ENCODE data around the gene MSN.
"Not testable (repeated sequence)": the region's sequence is repeated elsewhere in the genome, so short reads cannot be mapped to it uniquely, and the experiment has no call there.

The MSN gene

DNA sequence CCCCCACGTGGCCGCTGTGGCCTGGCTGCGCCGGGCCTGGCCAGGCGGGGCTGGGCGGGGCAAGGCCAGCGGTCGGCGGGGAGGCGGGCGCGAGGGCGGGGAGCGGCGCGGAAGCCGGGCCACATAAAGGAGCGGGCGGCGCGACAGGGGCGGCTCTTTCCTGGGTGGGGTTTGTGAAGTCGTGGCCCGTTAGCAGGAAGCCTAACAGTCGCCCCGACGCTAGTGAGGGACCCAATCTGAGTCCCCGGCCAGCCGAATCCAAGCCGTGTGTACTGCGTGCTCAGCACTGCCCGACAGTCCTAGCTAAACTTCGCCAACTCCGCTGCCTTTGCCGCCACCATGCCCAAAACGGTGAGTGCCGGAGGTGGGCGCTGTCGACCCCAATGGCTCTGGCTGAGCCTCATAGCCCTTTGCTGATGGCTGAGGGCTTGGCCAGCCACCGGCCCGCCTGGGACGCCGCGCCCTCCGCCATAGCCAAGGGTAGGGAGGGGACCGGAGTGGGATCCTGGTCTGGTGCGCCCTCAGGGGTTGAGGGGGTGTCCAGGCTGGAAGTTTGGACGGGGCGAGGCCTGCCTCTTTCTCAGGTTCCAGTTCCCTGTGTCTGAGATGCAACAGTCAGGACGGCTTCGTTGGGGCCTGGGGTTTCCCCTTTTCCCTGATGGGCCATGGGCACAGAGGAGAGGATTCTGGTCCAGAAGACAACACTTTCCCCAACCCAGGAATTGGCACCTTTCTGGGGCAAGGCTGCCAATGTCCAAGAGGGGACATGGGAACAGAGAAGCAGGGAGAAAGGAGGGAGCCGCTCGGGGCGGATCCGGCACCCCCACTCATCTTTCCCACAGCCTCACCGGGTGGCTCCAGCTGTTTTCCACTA, at the start of gene MSN:
TSS of gene MSN (plus strand) at position 152 of the 874 bp plus-strand sequence. CDS start at position 340, 188 bp downstream.
- DNase-seq = peak; percentile 75

GRCh38 chrX:65620096-65620705, 47.3 kb upstream of the MSN start:
- DNase-seq = not testable (repeated sequence)

GRCh38 chrX:65630771-65631170, 36.7 kb upstream of the MSN start:
- no peak for DNase-seq

GRCh38 chrX:65633826-65634225, 33.6 kb upstream of the MSN start:
- DNase-seq = no peak

- DNase-seq = no peak
These were observed 32.7 kb upstream of the MSN start for GRCh38 chrX:65634732-65635131.

DNA sequence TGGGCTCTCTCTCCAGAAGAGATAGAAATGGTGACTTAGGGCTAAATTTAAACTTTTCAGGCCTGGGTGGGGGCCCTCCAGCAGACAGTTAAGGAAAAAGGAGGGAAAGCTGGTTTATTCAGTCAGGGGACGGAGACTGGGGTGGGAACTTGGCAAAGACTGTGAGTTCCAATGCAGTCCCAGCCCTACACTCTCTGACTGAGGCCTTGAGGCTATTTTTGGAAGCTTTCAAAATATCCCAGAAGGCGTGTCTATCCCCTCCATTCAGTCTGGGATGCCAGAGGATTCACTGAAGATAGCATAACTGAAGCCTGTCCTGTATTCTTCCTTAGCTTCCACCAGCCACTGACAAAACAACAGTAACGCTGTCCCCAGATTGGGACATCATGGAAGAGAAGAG, 32.1 kb upstream of the MSN start:
- DNase-seq = no peak

GRCh38 chrX:65635822-65636221, 31.6 kb upstream of the MSN start:
- no peak for DNase-seq

DNA sequence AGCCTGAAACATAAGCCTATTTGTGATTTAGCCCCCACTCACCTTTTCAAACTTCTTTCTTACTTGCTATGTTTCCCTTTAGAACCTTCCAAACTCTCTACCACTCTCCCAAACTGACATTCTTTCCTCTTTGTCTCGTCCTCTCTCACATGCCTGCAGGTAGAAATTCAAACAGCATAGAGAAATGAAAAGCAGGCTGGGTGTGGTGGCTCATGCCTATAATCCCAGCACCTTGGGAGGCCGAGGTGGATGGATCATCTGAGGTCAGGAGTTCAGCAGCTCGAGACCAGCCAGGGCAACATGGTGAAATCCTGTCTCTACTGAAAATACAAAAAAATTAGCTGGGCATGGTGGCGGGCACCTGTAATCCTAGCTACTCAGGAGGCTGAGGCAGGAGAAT, 31.2 kb upstream of the MSN start:
- DNase-seq = not testable (repeated sequence)

GRCh38 chrX:65637335-65637734, 30.1 kb upstream of the MSN start:
- DNase-seq = no peak

DNA sequence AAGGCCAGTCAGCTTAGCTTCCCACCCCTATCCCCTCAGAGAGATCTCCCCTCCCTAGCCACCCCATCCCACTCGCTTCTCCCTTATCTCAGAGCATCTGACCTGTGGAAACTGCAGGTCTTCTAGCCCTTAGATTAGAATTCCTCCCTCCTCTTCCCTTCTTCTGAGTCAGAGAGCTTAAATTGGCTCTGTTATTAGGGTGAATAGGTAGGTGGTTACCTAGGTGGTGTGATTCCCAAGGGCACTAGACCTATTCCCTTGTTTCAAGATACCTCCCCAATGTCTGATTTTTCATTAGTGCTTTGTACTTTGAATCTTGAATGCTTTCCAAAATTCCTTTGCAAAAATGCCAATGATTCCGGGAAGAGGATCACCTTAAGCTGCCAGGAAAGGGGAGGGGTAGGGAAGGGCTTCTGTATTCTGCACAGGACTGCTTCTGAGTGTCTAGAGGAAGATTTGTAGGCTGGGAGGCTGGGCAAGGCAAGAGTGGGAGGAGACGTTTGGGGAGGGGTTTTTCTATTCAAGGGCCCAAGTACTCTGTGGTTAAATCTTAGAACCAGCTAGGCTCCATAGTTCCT, 24.5 kb upstream of the MSN start:
- no peak for DNase-seq

DNA sequence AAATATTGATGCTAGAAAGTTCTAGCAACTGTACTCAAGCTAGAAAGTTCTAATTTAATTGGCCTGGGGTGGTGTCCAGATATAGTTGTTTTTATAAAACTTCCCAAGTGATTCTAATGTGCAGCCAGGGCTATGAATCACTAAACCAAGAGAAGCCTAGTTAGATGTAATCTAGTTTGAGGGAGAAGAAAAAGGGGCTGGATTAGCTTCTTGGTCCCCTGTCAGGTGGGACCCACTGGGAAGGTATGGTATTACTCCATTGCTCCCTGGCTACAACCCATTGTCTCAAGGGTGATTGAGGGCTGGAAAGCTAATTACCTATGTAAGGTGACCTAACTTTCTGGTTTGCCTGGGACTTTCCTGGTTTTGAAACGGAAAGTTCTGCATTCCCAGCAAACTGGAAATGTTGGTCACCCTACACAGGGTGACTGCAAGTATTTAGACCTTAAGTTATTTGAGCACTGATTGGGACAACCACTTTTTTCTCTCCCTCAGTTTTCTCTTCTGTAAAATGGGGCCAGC, 23.9 kb upstream of the MSN start:
- no peak for DNase-seq

GRCh38 chrX:65644621-65645289, 22.7 kb upstream of the MSN start:
- no peak for DNase-seq

- no peak for DNase-seq
These were observed 19.7 kb upstream of the MSN start for GRCh38 chrX:65647801-65648200.

- no peak for DNase-seq
These were observed 15.4 kb upstream of the MSN start for GRCh38 chrX:65652098-65652497.

DNA sequence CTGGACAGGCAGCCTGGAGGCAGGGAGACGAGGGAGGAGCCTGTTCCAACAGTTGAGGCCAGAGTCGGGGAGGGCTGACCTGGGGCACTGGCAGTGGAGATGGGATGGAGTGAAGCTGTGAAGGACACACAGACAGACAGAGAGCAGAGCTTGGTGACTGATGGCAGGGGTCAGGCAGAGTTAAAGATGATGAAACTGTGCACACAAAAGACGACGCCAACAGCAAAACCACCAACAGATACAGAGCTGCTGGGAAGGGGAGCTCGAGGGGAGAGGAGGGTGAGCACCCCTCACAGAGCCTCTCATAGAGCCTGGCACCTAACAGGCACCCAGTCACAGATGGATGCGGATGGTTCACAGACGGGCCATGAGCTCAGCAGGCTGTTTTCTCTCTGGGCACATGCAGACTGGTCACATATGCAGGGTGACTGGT, 10.4 kb upstream of the MSN start:
- DNase-seq = not testable (repeated sequence)

- no peak for DNase-seq
These were observed 9.8 kb upstream of the MSN start for GRCh38 chrX:65657659-65658058.

- DNase-seq = no peak
These were observed 9.2 kb upstream of the MSN start for GRCh38 chrX:65658229-65658628.

DNA sequence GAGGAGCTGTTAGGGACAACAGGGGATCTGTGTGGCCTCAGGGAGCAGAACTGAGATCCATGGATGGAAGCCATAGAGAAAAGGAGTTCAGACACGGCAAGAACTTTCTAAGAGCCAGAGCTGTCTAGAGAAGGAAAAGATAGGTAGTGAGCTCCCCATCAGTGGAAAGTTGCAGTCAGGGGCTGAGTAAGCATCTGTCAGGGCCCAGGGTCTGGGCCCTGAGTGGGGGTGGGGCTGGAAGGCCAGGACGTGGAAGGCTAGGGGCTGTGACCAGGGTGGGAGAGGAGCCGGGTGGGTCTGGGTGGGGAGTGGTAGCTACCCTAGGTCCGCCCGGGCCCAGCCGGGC, 324 bp upstream of the MSN start:
- DNase-seq = no peak

- DNase-seq = peak; percentile 64
These were observed 1.2 kb downstream of the MSN start for GRCh38 chrX:65668377-65669310.

- no peak for DNase-seq
These were observed 3.8 kb downstream of the MSN start for GRCh38 chrX:65671286-65671685.

DNA sequence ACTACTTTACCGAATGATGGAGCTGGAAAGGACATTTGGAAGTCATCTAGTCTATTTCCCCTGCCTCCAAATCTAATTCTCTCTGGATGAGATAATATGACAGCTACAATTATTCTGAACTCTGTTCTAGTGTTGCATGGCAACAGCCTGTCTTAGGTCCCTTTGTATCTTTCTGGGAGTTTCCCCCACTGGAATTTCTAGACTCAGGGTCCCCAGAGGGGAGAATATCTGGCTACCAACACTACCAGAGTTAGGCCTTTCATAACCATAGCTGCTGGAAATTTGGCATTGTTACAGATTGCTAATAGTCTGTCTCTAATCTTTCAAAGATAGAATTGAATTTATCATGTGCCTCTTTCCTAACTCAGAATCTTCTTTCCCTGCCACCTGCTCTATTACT, 4.5 kb downstream of the MSN start:
- DNase-seq = no peak

- DNase-seq = no peak
These were observed 6.4 kb downstream of the MSN start for GRCh38 chrX:65673857-65674203.
